SU-DHL-6 (cell line): ENCODE results near the gene CD200R1L.

Source experiments
- CTCF ChIP-seq: fragments of 200-600 bp; sonication (generic); IDR thresholded peaks from one replicate; pipeline ENCODE4 v1.5.1; 2017; ENCODE audit warnings: antibody characterized with exemption, mild to moderate bottlenecking, low read length, moderate library complexity; ENCODE audit not compliant: insufficient read depth, poor library complexity, severe bottlenecking
- EZH2phosphoT487 ChIP-seq: fragments of 200-600 bp; sonication (generic), shearing (Covaris generic); conservative IDR thresholded peaks from 2 replicates; pipeline ENCODE4 v1.6.1; 2018; ENCODE audit warnings: mild to moderate bottlenecking, antibody characterized with exemption, low read length, moderate library complexity, mixed read lengths

- TF ChIP-seq CTCF (no peak), EZH2phosphoT487 (no peak)
Measured at GRCh38 chr3:112822064-112823055, 24.3 kb downstream of the CD200R1L start.
